GM21576 (cell line): ENCODE data around the gene MSLN.

Experiments
- ATAC-seq: cut with Tn5 transposase; IDR thresholded peaks from one replicate; pipeline ENCODE4 v1.9.1; 2021; ENCODE audit warnings: mild to moderate bottlenecking, moderate library complexity; ENCODE audit not compliant: unreplicated experiment

Gene MSLN

DNA sequence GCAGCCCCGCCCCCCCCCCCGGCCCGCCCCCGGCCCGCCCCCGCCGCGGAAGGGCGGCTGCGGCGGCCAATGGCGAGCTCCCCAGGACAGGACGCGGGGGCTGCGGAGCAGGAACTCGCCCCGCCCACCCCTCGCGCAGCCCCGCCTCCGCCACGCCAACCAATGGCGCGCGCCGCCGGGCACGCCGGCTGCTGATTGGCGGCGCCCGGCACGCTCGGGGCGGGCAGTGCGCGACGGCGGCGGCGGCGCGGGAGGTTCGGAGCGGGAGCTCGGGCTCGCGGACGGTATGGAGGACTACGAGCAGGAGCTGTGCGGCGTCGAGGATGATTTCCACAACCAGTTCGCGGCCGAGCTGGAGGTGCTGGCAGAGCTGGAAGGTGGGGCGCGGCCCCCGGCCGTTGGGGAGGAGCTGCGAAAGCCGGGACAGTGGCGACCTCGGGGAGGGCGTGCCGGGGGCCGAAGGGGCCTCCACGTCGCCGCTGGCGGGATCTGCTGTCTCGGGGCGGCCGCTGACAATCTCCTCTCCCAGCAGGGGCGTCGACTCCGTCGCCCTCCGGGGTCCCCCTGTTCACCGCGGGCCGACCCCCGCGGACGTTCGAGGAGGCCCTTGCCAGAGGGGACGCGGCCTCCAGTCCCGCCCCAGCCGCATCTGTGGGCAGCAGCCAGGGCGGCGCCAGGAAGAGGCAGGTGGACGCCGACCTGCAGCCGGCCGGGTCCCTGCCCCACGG lies 28.0 kb downstream of the MSLN start, which contains the start of gene CHTF18:
Gene CHTF18, plus strand, starts transcription at position 222 of the 728 bp plus-strand sequence. Its CDS starts 65 bp downstream, at position 287.
- ATAC-seq: peak; percentile 70

DNA sequence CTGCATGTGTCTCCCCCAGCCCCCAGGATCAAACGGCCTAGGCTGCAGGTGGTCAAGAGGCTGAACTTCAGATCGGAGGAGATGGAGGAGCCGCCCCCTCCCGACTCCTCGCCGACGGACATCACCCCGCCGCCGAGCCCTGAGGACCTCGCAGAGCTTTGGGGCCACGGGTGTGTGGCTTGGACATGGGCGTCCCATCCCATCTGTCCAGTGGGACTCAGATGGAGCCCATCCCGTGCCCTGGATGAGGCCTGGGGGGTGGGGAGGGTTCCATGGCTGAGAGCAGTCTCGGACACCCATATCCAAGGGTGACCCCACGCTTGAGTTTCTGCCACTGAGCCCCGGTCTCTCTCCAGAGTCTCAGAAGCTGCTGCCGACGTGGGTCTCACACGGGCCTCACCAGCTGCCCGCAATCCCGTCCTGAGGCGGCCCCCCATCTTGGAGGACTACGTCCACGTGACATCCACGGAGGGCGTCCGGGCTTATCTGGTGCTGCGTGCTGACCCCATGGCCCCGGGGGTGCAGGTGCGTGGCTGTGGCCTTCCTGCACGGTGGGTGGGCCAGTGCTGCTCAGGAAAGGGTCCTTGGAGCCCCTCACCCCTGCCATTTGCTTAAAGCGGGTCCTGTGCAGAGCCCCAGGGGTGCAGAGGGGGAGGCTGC lies 28.8 kb downstream of the MSLN start:
- ATAC-seq: no peak

DNA sequence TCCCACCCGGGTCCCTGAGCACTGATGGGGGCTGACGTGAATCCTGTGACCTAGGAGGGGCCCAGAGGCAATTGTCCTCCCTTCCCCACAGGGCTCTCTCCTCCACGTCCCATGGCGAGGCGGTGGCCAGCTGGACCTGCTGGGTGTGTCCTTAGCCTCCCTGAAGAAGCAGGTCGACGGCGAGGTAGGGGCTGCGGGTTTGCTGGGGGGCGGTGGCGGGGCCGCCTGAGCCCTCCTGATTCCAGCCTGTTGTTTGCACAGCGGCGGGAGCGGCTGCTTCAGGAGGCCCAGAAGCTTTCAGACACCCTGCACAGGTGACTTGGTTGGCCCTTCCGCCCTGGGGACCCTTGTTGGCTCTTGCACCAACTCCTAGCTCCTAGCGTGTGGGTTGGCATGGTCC lies 29.6 kb downstream of the MSLN start:
- no peak for ATAC-seq

DNA sequence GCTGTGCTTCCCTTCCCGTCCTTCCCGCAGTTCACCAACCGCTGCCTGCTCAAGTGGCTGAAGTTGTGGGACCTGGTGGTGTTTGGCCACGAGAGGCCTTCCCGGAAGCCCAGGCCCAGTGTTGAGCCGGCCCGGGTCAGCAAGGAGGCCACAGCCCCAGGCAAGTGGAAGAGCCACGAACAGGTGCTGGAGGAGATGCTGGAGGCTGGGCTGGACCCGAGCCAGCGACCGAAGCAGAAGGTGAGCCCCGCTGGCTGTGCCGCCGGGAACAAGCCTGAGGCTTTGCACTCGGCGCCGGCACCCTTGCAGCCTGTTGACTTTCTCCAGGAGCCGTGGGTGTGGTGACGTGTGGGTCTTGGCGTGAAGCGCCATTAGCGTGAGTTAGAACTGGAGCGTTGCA lies 30.6 kb downstream of the MSLN start:
- no peak for ATAC-seq

DNA sequence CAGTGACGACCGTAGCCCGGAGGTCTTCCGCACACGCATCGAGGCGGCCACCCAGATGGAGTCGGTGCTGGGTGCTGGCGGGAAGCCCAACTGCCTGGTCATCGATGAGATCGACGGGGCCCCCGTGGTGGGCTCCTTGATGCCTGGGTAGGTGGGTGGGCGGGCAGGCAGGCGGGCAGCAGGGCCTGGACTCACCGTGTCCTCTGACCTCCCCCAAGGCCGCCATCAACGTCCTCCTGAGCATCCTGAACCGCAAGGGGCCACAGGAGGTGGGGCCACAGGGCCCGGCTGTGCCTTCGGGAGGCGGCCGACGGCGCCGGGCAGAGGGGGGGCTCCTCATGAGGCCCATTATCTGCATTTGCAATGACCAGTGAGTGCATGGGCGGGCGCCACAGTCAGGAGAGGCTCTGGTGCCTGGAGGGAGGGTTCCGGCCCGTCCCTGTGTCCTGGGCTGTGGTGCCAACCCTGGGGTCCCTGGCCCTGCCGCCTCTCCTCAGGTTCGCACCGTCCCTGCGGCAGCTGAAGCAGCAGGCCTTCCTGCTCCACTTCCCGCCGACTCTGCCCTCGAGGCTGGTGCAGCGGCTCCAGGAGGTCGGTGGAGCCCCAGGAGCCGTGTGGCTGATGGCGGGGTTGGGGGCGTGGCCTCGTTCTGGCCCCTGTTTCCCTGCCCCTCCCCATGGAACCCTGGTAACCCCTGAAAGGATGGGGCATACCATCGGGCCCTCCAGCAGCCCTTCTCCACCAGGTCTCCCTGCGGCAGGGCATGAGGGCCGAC lies 31.9 kb downstream of the MSLN start:
- no peak for ATAC-seq

DNA sequence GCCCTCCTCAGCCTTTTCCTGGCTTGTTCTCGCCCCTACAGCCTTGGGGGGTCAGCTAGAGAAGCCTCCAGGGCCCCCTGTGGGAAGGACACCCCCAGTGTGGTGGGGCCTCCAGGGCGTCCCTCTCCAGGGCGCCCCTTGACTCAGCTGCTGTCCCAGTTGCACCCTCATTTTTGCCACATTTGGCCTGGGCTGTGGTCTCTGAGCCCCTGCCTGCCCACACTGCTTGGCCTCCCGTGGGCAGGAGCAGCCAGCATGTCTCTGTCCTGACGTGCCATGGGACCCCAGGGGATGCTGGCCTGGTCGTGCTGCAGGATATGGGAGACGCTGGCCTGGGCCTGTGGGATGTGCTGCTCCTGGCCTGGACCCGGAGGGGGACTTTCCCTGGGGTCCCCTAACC lies 32.9 kb downstream of the MSLN start:
- no peak for ATAC-seq

DNA sequence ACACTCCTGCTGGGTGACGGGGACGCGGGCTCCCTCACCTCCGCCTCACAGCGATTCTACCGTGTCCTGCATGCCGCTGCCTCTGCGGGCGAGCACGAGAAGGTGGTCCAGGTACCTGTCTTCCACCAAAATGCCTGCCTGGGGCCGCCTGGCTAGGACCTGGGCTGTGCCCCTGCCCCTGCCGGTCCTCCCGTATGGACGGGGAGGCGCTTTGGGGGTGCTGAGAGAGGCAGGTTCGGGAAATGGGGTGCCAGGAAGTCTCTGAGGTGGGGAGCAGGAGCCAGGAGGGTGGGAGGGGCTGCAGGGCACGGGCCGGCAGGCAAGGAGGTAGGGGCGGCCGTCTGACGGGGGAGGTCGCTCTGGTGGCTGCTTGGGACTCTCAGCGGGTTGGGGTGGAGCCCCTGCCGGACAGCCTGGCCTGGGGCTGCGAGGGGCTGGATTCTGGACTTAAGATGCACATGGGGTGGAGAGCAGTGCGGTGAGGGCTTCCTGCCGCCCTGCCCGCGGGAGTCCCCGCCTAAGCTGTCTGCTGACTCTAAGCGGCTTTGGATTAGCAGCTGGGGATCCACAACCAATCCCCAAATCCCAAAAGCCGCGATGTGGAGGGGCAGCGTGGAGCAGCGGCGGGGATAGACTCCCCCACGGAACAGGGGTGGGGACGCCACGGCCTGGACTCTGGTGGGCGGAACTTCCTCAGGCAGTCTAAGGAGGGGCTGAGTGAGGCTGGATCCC lies 33.7 kb downstream of the MSLN start:
- ATAC-seq: no peak

DNA sequence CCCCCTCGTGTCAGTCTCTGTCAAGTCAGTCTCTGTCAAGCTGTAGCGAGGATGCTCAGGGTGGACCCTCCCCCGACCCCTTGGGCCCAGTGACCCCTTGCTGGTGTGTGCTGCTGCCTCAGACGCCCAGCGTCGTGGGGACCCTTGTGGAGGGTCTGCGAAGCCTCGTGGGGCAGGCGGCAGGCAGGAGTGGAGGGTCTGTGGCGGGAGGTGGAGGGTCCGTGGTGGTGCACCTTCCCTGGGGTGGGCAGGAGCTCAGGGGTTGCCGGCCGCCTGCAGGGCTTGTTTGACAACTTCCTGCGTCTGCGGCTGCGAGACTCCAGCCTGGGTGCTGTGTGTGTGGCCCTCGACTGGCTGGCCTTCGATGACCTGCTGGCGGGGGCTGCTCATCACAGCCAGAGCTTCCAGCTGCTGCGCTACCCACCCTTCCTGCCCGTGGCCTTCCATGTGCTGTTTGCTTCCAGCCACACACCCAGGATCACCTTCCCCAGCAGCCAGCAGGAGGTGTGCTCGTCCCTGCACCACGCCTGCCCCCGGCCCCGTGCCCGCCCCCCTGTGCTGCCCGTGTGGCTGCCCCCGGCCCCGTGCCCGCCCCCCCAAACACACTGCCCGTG lies 34.4 kb downstream of the MSLN start:
- no peak for ATAC-seq

DNA sequence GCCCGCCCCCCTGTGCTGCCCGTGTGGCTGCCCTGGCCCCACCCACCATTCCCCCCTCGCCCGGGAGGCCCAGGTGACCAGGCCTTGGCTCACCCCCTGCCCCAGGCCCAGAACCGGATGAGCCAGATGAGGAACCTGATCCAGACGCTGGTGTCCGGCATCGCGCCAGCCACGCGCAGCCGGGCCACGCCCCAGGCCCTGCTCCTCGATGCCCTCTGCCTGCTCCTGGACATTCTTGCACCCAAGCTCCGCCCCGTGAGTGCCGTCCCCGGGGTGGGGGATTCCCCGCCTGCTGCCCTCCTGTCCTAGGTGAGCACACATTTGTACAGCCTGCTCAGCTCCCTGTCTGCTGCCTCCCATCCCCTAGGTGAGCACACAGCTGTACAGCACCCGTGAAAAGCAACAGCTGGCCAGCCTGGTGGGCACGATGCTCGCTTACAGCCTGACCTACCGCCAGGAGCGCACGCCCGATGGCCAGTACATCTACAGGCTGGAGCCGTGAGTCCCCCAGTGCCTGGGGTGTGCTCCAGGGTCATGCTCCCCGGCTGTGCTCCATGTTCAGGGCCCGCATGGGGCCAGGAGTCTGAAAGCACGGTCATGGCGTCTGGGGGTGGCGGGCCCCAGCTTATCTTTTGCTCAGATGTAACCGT lies 35.2 kb downstream of the MSLN start:
- no peak for ATAC-seq

DNA sequence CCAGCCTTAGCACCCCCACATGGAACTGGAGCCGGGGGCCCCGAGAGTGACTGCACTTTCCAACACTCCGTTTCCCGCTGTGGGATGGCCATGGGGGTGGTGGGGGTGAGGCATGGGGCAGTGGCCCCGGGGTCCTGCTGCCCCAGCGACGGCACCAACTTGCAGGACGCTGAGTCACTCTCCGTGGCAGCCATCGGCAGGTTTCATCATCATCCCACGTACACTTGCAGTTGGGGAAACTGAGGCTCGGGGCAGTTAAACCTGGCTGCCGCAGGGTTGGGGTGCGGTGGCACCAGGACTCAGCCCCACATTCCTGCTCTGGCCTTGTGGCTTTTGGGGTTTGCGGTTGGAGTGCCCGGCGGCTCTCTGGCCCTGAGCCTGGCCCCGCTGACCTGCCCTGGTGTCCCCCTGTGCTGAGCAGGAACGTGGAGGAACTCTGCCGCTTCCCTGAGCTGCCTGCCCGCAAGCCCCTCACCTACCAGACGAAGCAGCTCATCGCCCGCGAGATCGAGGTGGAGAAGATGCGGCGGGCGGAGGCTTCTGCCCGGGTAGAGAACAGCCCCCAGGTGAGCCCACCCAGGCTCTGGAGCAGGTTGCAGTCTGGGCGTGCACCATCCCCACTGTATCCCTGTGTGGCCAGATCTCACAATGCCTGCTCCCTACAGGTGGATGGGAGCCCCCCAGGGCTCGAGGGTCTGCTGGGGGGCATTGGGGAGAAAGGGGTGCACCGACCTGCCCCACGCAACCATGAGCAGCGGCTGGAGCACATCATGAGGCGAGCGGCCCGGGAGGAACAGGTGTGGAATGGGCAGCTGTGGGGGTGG lies 36.0 kb downstream of the MSLN start:
- ATAC-seq: no peak

DNA sequence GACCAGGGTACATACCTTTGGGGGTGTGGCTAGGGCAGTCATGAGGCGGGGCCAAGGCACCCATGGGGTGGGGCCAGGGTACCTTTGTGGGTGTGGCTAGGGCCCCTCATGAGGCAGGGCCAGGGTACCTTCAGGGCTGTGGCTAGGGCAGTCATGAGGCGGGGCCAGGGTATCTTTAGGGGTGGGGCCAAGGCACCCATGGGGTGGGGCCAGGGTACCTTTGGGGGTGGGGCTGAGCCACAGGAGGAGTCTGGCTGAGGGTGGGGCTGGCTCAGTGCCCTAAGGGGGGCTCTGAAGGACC lies 36.5 kb downstream of the MSLN start:
- no peak for ATAC-seq

DNA sequence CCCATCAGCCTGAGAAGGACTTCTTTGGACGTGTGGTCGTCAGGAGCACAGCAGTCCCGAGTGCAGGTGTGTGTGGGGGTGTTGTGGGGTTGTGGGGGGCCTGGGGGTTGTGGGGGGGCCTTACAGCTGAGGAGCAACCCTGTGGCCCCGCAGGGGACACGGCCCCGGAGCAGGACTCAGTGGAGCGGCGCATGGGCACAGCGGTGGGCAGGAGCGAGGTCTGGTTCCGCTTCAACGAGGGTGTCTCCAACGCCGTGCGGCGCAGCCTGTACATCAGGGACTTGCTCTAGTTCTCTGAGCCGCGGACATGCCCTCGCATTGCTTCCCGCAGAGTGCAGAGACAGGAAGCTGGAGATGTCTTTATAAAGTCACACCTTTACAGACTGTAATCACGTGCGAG lies 37.2 kb downstream of the MSLN start:
- no peak for ATAC-seq

DNA sequence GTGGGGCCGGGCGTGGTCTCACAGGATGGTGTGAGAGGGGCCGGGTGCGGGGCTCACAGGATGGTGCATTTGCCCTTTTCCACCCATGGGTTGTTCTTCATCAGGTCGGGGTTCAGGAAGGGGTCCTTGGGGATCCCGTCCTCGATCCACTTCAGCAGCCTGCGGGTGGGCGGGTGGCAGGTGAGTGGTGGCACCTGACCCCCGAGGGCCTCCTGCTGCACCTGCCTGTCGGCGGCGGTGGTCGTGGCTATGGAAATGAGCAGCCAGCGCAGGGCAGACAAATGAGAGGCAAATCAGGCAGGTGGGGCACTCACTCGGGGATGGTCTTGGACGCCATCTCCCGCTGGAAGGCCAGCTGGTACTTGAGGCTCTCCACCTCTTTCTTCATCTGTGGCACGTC lies 38.1 kb downstream of the MSLN start:
- ATAC-seq: no peak

DNA sequence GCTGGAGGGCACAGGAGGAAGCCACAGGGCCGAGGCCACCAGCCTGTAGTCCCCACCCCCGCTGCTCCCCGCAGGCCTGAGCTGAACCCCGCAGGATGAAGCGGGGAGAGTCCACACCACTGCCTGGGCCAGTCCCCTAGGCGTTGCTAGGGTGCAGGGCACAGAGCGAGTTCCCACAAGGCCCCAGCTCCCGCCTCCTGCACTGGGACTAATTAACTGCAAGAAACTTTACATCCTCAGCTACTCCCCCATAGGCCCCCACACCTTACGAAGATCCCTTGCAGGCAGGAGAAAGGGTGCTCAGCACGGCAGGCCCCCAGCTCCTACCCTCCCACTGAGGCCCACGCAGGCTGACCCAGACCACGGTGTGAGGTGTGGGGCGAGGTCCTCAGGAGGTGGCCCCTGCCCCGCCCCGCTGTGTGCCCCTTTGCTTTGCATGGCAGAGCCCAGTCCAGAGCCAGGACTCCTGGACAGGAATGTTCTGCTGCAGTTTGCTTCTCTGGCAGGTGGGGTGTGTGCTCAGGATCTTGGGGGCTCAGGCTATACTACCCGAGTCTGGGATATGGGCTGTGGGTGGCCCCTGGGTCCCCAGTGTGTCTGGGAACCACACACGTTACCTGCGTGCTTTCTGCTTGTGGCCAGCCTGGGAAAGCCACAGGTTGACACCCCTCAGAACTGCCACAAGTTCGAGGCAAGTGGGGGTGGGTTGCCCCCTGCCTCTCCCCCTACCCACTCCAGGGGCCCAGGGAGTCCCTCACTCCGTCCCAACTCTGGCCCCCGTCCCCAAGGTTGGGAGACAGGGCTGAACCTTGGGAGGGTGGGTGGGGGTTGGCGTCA lies 38.8 kb downstream of the MSLN start:
- no peak for ATAC-seq

DNA sequence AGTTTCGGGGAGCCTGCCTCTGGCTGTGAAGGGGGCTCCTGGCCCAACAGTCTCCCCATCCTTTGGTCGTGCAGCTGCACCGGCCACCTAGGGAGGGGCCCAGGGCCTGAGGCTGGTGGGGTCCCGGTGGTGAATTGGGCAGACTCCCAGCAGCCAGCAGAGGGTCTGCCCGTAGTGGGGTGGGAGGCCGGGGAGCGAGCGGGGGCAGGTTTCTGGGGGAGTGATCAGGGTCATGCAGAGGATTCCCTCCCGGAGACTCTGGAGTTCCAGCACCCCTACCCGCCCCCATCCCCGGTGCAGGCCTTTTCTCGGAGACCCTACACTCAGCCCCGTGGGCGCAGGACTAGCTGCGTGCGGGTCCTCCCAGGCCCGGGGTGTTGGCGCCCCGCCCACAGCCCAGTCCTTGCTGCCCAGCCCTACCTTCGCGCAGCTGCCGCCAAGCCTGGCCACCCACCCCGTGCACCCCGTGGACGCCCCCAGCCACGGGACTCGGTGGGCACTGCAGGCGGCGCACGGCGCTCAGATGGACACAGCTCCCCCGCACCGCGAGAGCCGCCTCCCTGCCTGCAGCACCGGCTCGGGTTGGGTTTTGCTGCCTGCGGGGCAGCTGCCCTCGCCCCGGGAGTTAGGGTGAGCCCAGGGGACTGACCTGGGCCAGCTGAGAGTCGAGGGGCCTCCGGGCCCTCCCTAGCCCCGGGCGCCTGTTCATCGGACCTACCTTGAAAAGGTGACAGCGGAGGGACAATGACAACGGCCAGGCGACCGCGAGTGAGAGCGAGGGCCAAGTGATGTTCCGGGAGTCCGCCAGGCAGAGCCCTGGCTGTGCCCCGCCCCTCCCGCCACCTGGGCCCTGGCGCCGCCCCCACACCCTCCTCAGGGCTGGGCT lies 39.7 kb downstream of the MSLN start, which contains the start of gene GNG13:
Gene GNG13, minus strand, starts transcription at position 787 of the 886 bp plus-strand sequence. CDS start 1,657 bp downstream, outside the sequence.
- no peak for ATAC-seq

DNA sequence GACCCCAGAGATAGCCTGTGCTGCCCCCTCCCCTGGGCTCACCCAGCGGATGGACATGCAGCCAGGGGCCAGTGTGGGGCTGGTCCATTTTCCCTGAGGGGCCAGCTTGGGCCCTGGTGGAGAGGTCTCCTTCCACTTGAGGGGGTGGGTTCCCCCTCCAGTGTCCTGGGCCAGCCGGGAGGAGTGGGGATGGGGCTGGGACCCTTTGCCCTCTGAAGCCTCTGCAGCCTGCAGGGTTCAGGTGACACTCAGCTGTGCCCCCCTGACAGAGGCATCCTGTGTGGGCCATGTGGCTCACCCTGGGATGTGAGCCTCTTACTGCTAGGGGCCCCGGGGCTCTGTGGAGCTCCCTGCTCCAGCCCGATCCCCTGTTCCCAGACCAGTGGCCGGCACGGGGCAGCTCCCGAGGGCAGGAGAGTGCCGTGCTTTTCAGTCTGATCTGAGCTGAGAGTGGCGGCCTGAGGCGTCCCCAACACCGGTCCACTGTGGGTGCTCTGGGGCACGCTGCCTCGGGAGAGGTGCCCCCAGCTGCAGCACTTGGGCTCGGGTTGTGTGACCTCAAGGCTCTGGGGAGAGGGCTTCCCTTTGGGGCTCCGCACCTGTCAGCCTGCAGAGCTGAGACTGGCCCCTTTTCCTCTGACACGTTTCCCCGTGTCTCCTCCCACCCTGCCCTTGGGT lies 40.4 kb downstream of the MSLN start:
- ATAC-seq: no peak
